OCI-LY3 (cell line): ENCODE data around the gene AHNAK.

Experiments used
- EZH2phosphoT487 ChIP-seq: fragments of 200-600 bp; shearing (Covaris generic); IDR thresholded peaks from 2 replicates; pipeline ENCODE4 v1.6.1; 2018; ENCODE audit warnings: antibody characterized with exemption, mixed run types, low read depth
- TF ChIP-seq, protein P1 (sequence below): fragments of 200-600, 300-600 bp; sonication (generic); IDR thresholded peaks from 2 replicates; pipeline ENCODE4 v1.5.1; 2014; ENCODE audit warnings: antibody characterized with exemption, low read length, low read depth

DNA sequence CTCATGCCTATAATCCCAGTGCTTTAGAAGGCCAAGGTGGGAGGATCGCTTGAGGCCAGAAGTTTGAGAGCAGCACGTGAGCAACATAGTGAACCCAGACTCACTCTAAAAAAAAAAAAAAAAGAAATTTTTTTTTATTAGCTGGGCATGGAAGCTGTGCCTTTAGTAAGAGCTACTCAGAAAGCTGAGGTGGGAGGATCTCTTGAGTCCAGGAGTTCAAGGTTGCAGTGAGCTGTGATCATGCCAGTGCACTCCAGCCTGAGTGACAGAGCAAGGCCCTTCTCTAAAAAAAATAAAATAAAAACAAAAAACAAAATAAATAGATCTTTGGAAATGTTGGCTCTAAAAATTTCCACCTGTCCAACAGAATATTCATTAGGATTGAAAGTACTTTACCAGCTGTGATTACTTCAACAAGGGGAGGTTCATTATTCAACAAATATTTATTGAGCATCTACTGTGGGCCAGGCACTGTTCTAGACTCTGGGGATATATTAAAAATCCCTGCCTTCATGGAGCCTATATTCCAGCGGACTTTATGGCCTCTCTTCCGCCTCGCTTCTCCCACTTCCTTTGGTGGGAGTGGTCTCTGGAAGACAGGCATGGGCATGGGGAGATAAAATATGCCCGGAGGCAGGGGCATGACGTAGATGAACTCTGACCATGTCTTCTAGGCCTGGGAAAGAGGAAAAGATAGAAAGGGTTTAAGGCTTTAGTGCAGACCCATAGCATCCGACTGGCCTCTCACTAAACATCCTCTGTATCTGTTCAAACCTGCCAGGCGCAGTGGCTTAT, 47.9 kb downstream of the AHNAK start:
- TF ChIP-seq EZH2phosphoT487, result no peak
- TF ChIP-seq, protein P1, sequence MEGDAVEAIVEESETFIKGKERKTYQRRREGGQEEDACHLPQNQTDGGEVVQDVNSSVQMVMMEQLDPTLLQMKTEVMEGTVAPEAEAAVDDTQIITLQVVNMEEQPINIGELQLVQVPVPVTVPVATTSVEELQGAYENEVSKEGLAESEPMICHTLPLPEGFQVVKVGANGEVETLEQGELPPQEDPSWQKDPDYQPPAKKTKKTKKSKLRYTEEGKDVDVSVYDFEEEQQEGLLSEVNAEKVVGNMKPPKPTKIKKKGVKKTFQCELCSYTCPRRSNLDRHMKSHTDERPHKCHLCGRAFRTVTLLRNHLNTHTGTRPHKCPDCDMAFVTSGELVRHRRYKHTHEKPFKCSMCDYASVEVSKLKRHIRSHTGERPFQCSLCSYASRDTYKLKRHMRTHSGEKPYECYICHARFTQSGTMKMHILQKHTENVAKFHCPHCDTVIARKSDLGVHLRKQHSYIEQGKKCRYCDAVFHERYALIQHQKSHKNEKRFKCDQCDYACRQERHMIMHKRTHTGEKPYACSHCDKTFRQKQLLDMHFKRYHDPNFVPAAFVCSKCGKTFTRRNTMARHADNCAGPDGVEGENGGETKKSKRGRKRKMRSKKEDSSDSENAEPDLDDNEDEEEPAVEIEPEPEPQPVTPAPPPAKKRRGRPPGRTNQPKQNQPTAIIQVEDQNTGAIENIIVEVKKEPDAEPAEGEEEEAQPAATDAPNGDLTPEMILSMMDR, result no peak
